HPDE6-E6E7 (cell line): ENCODE measurements around the gene SALL4.
"Not testable (repeated sequence)": the region's sequence is repeated elsewhere in the genome, so short reads cannot be mapped to it uniquely, and the experiment has no call there.

Experiments used
- DNase-seq: peaks from one replicate; pipeline ENCODE4 v3.0.0; 2011; ENCODE audit warnings: missing footprints; ENCODE audit errors: extremely low spot score

SALL4 gene

DNA sequence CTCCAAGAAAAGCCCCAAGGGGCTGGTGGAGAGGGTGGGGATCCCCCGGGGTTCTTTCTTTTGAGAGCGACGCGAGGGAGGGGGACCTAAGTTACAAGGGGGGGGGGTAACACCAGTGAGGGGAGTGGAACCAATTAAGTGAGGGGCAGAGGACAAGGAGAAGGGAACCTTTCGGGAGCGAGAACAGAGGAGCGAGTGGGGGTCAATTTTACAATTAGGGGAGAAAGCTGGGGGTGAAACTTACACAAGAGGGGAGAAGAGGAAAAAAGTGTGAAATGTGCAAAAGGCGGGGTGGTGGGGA lies 548 bp downstream of the SALL4 start:
- no peak for DNase-seq

DNA sequence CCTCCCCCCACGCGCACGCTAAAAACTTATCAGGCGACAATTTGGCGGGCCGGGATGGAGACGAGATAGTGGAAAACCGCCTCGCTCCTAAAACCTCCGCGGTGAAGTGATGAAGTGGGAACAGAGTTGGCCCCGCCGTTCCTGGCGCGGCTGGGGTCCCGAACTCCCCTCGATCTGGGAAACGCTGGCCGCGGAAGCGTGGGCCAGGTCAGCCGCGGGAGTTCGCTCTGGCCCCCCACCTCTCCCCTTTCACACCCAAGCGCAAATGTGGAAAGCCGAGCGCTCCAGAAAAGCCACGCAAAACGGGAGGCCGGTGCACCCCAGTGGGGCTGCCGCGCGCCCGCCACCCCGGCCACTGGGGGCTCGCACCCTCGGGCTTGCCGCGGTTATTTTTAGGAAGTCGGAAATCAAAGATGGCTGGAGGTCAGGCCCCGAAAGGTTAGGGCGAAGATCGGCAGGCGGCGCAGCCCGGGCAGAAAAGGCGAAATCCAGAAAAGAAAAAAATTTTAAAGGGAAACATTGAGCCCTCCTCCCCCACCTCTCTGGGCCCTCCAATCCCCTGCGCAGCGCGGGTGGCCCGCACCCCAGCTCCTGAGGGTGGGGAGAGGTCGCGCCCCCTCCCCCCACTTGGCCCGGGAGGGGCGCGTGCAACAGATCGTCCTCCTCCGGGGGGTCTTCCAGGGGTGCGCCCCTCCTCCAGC lies 1.0 kb downstream of the SALL4 start:
- DNase-seq = no peak

DNA sequence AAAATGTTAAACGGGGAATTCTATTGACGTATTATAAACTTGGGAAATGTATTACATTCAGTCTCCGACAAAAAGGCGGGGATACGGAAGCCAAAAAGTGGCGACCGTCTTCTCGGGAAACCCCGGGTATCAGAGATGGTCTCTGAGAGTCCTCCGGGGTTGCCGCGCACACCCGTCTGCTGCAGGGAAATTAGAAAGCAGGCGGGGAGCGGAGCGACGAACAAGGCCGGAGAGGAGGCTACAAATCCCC lies 1.5 kb downstream of the SALL4 start:
- DNase-seq = no peak

DNA sequence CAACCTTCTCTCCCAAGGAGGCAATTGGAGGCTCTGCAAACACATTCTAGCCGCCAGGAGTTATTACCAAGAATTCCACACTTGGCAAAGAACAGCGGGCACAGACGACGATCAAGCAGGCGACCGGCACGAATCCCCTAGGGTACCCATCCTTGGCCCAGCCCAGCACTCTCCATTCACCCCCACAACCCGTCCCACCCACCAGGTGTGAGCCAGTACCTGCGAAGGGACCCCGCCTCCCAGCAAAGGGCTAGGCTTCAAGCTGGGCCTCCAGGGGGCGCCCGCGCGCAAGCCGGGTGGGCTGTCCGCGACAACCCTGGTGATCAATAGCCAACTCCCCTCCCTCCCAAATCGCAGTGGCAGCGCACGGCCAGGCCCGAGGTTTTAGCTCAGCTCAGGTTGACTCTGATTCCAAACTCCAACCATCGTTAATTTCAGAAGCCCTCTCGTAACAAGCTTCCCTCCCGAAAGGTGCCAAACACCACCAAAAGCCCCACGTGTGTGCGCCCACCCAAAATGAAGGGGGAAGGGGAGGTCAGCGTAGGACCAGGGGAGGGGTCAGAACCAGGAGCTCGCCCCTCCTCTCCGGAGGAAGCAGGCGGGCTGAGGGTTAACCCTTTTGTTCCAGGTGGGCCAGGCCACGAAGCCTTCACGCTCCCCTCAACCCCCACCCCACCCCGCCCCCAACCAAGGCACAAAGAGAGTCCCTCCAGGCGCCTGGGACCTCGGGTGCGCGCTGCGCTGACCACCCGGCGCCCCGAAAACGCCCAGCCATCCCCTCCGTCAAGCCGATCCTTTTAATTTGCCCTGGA lies 2.1 kb downstream of the SALL4 start:
- DNase-seq = peak; percentile 94

DNA sequence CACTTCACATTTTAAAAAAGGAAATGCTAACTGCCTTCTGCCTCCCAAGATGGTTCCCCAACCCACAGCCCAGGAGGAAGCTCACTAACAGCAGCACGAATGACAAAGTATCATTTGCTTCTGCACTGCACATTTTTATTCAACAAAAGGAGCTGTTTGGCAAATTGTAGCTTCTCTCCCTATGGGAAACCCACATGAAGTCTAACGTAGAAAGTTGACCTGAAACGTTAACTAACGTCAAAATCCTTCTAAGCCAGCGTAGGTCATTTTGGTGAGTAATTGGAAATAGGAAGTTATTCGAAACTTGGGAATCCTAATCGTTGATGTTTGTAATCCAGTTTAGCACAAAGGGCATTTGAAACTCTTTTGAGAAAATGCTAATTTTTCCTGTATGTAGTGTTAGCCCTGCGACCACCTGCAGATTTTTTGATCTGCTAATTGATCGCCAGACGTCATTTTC lies 2.9 kb downstream of the SALL4 start:
- DNase-seq = no peak

DNA sequence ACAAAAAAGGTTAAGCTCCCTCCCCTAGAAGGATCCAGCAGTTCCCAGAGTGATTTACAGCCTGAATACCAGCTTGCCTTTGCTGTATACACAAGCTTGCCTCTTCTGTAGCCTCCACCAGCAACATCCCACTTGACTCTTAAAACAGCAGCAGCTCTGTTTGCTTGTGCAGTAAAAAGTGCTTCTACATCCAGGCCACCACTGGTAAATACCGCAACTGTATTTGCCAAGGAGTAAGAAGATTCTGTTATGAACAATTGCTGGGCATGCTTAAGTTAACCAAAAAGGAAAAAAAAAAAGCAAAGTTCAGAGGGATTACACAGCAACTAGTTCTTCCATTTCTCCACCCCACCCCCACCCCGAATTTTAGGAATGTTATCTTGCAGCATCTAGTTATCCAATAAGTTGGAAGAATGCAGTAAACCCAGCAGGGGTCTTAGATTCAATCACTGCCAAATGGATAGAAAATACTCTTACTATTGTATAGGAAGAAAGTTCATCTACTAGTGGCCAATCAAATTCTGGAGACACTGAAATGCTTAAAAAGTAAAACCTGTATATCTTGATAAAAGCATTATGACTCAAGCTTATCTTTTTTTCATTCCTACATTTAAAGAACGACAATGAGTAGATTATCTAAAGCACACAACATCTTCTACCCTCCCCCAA lies 4.8 kb downstream of the SALL4 start:
- DNase-seq = no peak

DNA sequence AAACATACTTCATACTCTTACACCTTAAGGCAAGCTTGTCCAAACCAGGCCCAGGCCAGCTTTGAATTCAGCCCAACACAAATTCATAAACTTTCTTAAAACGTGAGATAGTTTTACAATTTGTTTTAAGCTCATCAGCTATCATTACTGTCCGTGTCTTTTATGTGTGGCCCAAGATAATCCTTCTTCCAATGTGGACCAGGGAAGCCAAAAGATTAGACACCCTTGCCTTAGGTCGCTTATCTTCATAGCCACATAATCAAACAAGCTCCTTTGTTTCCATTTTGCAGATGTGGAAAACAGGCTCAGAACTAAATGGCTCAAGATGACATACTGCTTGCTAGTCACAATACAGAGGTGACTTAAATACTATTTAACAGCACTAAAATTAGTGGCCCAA lies 6.0 kb downstream of the SALL4 start:
- DNase-seq = no peak

DNA sequence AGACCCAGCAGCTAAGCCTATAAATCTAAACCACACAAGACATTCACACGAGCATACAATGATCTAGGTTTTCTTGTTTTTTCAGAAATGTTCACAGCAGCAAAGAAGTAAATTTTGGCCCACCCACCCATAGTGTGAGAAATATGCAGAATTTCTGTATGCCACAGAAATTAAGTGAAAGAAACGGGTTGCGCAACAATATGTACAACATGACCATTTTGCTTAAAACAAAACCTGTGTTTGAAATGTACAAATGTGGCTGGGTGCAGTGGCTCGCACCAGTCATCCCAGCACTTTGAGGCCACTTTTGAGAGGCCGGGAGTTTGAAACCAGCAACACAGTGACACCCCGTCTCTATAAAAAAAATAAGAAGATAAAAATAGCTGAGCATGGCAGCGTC lies 9.4 kb downstream of the SALL4 start:
- DNase-seq = no peak

DNA sequence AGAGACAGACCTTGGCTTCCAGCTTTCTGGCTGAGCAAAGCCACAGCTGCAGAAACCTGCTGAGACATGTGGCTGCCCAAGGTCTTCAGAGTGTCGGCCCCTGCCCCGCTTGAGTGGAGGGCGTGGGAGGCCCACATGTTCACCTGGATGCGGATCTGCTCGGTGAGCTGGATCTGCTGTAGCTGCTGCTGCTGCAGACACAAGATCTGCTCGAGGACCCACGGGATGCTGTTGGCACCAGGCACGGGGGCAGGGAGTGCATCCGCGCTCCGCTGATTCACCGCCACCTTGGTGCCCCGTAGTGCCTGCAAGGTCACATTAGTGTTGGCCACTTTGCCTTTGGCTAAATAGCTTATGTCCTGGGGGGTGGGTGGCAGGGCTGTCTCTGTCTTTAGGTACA lies 10.7 kb downstream of the SALL4 start:
- no peak for DNase-seq

DNA sequence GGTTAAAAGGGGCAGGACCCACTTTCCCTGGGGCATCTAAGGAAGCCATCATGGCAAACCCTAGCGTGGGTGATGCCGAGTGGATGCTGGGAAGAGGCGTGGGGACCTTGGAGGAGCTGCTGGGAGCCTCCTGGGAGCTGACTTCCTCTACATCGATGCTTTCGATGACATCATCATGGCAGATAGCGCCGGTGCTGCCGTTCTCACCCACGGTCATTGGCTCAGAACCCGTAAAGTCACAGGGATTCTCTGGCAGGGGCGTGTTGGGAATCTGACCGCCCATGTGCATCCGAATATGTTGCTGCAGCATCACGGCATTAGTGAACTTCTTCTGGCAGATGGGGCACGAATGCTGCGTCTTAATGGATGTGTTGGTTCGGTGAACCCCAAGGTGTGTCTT lies 12.1 kb downstream of the SALL4 start:
- DNase-seq = no peak

DNA sequence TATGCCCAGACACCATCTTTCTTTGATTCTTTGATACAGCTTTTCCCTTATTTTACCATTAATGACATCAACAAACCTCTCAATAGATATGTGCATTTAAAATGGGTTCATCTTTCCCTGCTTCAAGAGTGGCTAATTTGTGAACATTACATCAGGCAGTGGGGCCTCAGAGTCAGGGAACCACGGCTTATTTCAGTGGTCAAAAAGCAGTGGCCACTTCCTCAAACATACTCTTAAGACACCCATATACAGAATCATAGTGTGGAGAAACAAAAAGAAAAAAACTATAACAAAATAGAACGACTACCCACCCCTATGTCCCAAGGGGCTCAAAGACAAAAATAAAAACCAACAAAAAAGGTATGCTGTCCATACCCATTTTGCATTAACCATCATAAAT lies 12.9 kb downstream of the SALL4 start:
- DNase-seq = no peak

DNA sequence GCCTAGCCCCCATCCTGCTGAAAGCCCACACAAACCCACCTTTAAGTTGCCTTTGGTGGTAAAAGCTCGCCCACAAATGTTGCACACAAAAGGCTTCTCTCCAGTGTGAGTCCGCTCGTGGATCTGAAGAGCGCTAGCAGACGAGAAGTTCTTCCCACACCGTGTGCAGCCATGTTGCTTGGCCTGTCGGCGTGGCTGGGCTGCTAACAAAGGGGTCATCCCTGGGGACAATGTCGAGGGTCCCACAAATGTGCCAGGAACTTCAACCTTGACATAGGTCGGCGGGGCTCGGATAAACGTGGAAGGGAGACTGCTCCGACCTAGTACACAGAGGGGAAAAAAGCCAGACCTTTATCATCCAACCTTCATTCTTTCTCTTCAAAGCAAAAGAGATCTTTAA lies 13.5 kb downstream of the SALL4 start:
- DNase-seq = no peak

DNA sequence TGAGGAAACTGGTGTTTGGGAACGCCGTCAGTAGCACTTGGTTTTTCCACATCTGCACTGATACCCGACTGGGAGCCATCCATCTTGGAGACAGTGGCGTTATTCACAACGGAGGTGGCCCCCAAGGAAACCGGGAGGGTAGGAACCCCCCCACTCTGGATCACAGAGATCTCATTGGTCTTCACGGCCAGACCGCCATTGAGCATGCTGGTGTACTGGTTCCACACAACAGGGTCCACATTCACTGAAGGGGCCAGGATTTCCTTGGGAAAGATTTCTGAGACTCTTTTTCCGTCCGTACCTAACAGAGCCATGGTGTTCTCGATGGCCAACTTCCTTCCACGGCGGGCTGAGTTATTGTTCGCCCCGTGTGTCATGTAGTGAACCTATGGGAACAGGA lies 18.0 kb downstream of the SALL4 start:
- DNase-seq = no peak

DNA sequence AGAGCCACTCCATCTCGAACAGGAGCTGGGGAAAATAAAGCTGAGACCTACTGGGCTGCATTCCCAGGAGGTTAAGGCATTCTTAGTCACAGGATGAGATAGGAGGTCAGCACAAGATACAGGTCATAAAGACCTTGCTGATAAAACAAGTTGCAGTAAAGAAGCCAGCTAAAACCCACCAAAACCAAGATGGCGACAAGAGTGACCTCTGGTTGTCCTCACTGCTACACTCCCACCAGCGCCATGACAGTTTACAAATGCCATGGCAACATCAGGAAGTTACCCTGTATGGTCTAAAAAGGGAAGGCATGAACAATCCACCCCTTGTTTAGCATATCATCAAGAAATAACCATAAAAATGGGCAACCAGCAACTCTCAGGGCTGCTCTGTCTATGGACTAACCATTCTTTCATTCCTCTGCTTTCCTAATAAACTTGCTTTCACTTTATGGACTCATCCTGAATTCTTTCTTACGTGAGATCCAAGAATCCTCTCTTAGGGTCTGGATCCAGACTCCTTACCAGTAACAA lies 24.0 kb downstream of the SALL4 start:
- DNase-seq = not testable (repeated sequence)

DNA sequence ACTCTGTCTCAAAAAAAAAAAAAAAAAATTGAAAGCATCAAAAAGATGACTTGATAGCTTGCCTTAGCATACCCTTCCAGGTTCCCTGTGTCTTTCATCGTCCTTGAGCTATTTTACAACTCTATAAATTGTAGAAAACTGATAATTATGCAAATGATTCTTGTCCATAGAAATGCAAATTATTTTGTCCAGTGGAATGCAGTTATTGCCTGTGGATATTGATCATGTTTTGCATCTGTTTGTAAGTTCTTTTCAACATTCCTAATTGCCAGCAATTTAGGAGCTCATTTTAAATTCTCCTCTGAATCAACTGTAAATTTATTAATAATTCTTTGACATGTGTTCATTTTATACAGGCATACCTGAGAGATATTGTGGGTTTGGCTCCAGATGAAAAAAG lies 27.1 kb downstream of the SALL4 start:
- no peak for DNase-seq

DNA sequence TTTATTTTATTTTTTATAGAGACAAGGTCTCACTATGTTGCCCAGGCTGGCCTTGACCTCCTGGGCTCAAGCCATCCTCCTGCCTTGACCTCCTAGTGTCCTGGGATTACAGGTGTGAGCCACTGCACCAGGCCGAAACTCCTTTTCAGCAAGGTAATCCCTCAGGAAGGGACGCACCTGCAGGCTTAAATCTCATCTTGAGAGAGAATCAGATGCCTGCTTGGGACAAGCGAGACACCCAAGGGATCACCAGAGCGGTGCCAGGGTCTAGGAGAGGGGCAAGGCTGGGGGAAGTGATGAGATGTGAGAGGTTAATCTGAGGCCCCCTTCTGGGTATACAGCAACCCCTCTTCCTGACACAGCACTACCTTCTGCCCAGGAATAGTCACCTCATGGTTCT lies 30.1 kb downstream of the SALL4 start:
- DNase-seq = no peak

DNA sequence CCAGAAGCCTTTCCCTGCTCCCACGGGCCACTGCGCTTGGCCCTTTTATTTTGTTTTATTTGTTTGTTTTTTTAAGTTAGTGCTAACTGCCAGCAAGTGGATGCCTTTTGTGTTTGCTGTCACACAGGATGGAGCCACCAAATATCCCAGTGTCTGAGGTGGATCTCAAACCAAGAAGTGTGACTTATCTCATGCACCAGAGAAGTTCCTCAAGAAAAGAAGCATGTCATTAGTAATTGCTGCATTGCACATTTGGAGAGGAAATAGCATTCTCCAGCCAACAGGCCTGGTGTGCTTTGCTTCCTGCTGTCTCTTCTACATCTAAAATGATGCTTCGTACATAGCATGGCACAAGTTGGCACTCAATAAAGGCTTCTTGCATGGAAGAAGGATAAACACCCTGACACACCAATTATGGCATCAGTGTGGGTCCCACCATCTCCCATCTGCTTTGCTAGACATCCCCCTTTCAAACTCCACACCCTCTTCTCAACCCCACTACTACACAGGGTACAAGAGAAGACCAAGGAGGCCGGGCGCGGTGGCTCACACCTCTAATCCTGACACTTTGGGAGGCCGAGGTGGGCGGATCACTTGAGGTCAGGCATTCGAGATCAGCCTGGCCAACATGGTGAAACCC lies 32.2 kb downstream of the SALL4 start:
- no peak for DNase-seq

DNA sequence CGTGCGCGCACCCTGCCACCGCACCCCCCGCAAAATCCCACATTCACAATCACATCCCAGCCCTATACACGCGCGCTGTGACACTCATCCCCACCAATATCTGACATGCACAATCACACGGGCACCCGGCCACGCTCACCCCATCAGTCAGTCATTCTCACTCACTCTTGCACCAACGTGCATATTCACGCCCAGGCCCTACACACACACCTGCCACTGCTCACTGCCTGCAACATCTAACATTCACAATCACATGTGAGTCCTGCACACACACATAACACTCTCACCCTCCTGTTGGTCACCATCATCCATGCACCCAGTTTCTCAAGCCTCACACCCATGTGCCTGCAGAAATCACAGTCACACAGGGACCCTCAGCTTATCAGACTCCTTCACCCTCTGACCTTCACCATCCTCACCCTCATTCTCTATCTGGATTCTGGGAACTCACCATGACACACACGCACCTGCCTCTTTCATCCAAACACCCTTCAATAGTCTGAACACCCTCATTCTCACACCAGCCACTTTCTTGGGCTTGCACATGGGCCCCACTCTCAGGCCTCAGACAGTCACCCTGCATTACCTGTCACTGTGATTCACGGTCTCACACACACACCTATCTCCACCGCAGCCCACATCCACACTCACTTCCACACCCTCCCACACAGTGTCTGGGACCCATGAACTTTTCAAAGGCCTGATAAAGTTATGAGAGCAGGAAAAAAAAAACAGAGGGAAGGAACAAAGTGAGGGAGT lies 33.4 kb downstream of the SALL4 start:
- DNase-seq = no peak

DNA sequence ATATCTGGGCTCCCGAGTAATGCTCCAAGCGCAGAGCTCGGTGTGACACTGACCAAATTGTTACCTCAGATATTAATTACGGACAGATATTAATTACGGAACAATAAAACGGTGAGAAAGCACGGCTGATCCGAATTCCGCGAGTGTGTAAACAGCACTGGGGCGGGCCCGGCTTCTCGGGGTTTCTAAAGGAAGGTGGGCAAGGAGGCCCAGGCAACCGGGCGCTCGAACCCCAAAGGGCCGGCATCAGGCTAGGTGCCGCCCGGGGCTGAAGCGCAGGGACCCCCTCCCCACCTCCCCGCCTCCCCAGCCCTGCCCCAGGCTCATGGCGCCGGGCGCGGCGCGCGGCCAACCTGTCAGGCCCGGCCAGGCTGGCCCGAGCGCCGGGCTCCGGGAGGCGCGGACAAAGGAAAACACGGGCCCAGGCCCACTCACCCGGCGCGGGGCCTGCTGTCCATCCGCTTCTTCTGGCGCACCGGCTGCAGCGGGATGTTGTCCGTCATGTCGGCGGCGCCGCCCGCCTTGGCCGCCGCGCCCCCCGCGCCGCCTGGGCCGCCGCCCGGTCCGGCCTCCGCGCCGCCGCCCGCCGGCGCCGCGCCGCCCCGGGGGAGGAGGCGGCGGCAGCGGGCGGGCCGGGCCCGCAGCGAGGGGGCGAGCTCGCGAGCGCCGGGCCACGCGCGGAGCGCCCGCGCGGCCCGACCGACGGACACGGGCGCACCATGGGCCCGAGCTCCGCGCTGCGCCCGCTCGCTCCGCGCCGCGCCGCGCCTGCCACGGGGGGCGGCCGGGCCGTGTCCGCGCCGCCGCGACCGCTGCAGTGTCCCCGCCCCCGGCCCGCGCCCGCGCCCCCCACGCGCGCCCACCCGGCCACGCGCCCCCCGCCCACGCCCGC lies 34.2 kb downstream of the SALL4 start, which contains the start of gene ATP9A:
Gene ATP9A (minus strand): TSS at position 524 of the 892 bp plus-strand sequence. CDS start 21 bp downstream, at position 503.
- DNase-seq = no peak

DNA sequence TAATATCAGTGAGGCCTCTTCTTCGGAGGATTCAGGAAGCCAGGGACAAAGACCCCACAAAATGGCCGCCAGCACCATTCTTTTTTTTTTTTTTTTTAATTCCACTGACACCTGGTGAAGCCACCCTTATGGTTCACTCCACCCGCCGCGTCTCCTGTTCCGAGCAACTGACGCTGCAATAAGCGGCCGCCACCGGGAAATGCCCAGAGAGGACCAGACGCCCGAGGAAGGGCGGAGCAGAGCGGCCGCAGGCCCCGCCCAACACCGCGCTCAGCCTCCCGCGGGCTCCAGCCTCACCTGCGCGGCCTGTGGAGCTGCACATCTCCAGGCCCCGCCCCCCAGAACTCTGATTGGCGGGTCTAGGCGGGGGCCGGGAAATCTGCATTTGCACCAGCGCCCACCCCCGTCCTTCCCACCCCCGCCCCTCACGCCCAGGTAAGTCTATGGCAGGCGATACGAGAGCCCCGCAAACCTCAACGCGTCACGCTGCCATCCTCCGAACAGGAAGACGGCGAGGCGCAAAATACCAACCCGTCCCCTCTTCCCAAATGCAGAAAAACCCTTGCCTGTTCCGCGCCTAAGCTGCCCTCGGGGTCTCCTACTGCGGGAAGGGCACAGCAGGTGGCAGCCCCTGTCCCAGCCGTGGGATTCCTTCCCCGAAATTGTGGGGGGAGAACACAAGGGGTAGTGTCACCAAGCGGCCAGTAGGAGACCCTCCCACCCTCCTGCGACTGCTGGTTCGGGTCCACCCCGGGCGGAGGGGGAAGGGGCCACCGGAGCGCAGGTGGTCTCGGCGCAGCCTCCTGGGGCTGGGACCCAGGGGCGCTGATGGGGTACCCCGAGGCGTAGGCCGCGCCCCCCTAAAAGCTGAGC lies 35.1 kb downstream of the SALL4 start:
- peak; percentile 98 for DNase-seq
